ENCODE results near the gene ZNF98.

The ZNF98 gene

GRCh38 chr19:22422211-22422610 lies at the start of gene ZNF98:
TSS of gene ZNF98 (minus strand) at chr19:22422346. CDS start at chr19:22422224, 122 bp downstream.
- Mint-ChIP-seq H3K4me1 (no peaks in the 10 kb centered on the region), H3K4me3 (no peak within 1 kb of the TSS), H3K9me3 (peaks cover 14% of the 10 kb centered on the region), H3K27me3 (no peaks in the 10 kb centered on the region), H3K36me3 (no peaks in the 10 kb centered on the region), H3K27ac (no peak within 1 kb of the TSS)
- ATAC-seq = no peak

- no peak for ATAC-seq
- peaks cover 5% of the 10 kb centered on the region for H3K9me3 Mint-ChIP-seq
- H3K27ac Mint-ChIP-seq = no peak overlapping the region
- H3K27me3 Mint-ChIP-seq = no peaks in the 10 kb centered on the region
- H3K4me3 Mint-ChIP-seq = no peak overlapping the region
- no peaks in the 10 kb centered on the region for H3K4me1 Mint-ChIP-seq
- no peaks in the 10 kb centered on the region for H3K36me3 Mint-ChIP-seq
Observed at GRCh38 chr19:22446605-22447004, 24.5 kb upstream of the ZNF98 start.

- Mint-ChIP-seq H3K27ac (no peak overlapping the region), H3K4me1 (no peaks in the 10 kb centered on the region), H3K36me3 (no peaks in the 10 kb centered on the region), H3K9me3 (peaks cover 6% of the 10 kb centered on the region), H3K4me3 (no peak overlapping the region), H3K27me3 (no peaks in the 10 kb centered on the region)
- no peak for ATAC-seq
Observed at GRCh38 chr19:22438011-22438410, 15.9 kb upstream of the ZNF98 start.

- peaks cover 3% of the 10 kb centered on the region for H3K9me3 Mint-ChIP-seq
Observed at GRCh38 chr19:22427960-22428913, 6.1 kb upstream of the ZNF98 start.

GRCh38 chr19:22427547-22427946 lies 5.4 kb upstream of the ZNF98 start:
- H3K36me3 Mint-ChIP-seq = no peaks in the 10 kb centered on the region
- no peak overlapping the region for H3K4me3 Mint-ChIP-seq
- ATAC-seq = no peak
- H3K4me1 Mint-ChIP-seq = no peaks in the 10 kb centered on the region
- H3K27me3 Mint-ChIP-seq = no peaks in the 10 kb centered on the region
- H3K9me3 Mint-ChIP-seq = peaks cover 3% of the 10 kb centered on the region
- H3K27ac Mint-ChIP-seq = no peak overlapping the region

More at GRCh38 chr19:22427960-22428913, 6.1 kb upstream of the ZNF98 start:
- Mint-ChIP-seq H3K4me1 (no peaks in the 10 kb centered on the region), H3K4me3 (no peak overlapping the region), H3K27me3 (no peaks in the 10 kb centered on the region), H3K27ac (no peak overlapping the region), H3K36me3 (no peaks in the 10 kb centered on the region)
- no peak for ATAC-seq

GRCh38 chr19:22426901-22427300 lies 4.8 kb upstream of the ZNF98 start:
- H3K27ac Mint-ChIP-seq = no peak overlapping the region
- no peaks in the 10 kb centered on the region for H3K27me3 Mint-ChIP-seq
- no peak for ATAC-seq
- H3K4me3 Mint-ChIP-seq = no peak overlapping the region
- H3K9me3 Mint-ChIP-seq = peaks cover 3% of the 10 kb centered on the region
- H3K4me1 Mint-ChIP-seq = no peaks in the 10 kb centered on the region
- no peaks in the 10 kb centered on the region for H3K36me3 Mint-ChIP-seq

- Mint-ChIP-seq H3K4me1 (no peaks in the 10 kb centered on the region), H3K36me3 (no peaks in the 10 kb centered on the region), H3K9me3 (peaks cover 14% of the 10 kb centered on the region), H3K27ac (no peak overlapping the region), H3K27me3 (no peaks in the 10 kb centered on the region), H3K4me3 (no peak overlapping the region)
- ATAC-seq = no peak
Observed at GRCh38 chr19:22421797-22422196, 349 bp downstream of the ZNF98 start.

GRCh38 chr19:22354665-22355064 lies 67.5 kb downstream of the ZNF98 start:
- H3K36me3 Mint-ChIP-seq = no peaks in the 10 kb centered on the region
- ATAC-seq = no peak
- H3K9me3 Mint-ChIP-seq = peaks cover 5% of the 10 kb centered on the region
- no peak overlapping the region for H3K4me3 Mint-ChIP-seq
- no peaks in the 10 kb centered on the region for H3K27me3 Mint-ChIP-seq
- H3K27ac Mint-ChIP-seq = no peak overlapping the region
- H3K4me1 Mint-ChIP-seq = no peaks in the 10 kb centered on the region

All from stimulated activated memory B cell treated with anti-CD40 and anti-IgM and Interleukin-4, amounts not matched to agents 10 μg/mL and 1 μg/mL and 100 μg/mL, for 72 hours (primary cell).